Tibial nerve (tissue), 4 donors: ENCODE data around the gene FBXO42. TPM values are rescaled to one million over a fixed set of nuclear protein-coding genes. Genes with fewer than 3 reads are reported as not detected.

Experiments
- DNase-seq, 2 donors: peaks; one replicate each; pipeline ENCODE4 v3.0.0-alpha.2; 2019; ENCODE audit warnings: low spot score in 2 of 2
- H3K27ac ChIP-seq, 4 donors: fragments of 200-600 bp; sonication (generic) in 3 of 4; one replicate each; pipeline ENCODE4 v1.5.1; 2017 to 2019; ENCODE audit warnings: mild to moderate bottlenecking in 1 of 4
- H3K27me3 ChIP-seq, 2 donors: fragments of 200-600 bp; sonication (generic) in 1 of 2; one replicate each; pipeline versions ENCODE4 v1.5.1 to v1.6.0; 2017 to 2019
- H3K36me3 ChIP-seq, 3 donors: fragments of 200-600 bp; sonication (generic); one replicate each; pipeline ENCODE4 v1.5.1; 2018 to 2019
- H3K4me1 ChIP-seq, 4 donors: fragments of 200-600 bp; sonication (generic) in 3 of 4; one replicate each; pipeline ENCODE4 v1.5.1; 2017 to 2019
- H3K4me3 ChIP-seq, 4 donors: fragments of 200-600 bp; sonication (generic) in 3 of 4; one replicate each; pipeline ENCODE4 v1.5.1; 2017 to 2019; ENCODE audit warnings: mild to moderate bottlenecking in 1 of 4, moderate library complexity in 1 of 4
- H3K9me3 ChIP-seq, 4 donors: fragments of 200-600 bp; sonication (generic) in 3 of 4; one replicate each; pipeline ENCODE4 v1.5.1; 2017 to 2019
- EP300 ChIP-seq, 2 donors: sonication (generic); formaldehyde crosslinking; IDR thresholded peaks; one replicate each; pipeline ENCODE4 v1.6.1; 2017; ENCODE audit warnings: antibody characterized with exemption in 2 of 2, mild to moderate bottlenecking in 1 of 2
- POLR2A ChIP-seq, 2 donors: fragments of 450-650 bp; IDR thresholded peaks; one replicate each; pipeline ENCODE4 v1.6.1; 2017; ENCODE audit warnings: antibody characterized with exemption in 2 of 2, mild to moderate bottlenecking in 2 of 2, moderate library complexity in 2 of 2
- WGBS, 2 donors: methylation state at CpG; one replicate each; pipeline ENCODE4 v1.1.5; 2018; 5-methylcytosine and 5-hydroxymethylcytosine counted together
- total RNA-seq, 4 donors: library from RNA; depleted of rRNA; stranded (reverse); fragments of >200 nt; gene quantifications; one replicate each; pipeline ENCODE4 v1.1.0, GENCODE V29; 2016
- TF ChIP-seq, protein P1 (sequence below), 5 experiments: fragments of 200-600 bp in 3 of 5; fragments of 450-650 bp in 2 of 5; sonication (generic) in 3 of 5; IDR thresholded peaks; one replicate each; pipeline ENCODE4 v1.5.1; 2016 to 2019; ENCODE audit warnings: antibody characterized with exemption in 5 of 5, mild to moderate bottlenecking in 3 of 5, moderate library complexity in 2 of 5

FBXO42 gene
- total RNA-seq, 4 donors from 2014 or later: 39.8 to 69.4 (median 54.4) TPM

DNA sequence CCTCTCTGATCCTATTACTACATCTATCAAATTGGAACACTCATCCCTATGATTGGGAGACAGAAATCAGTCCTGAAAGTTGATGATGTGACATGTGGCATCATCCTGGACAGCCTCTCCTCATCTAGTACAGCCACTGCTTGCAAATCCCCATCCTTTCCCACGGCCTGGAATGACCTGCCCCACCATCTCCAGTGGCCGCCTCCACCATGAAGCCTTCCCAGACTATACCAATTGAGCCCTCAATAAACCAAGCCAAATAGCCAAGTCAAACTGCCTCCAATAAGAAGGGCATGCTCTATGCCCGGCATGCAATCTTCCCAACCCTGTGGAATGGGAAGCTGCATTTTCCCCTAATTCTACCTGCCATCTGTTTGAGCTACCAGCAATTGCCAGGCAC is 139.3 kb downstream of the FBXO42 start:
- Histone ChIP-seq H3K27ac (no peak overlapping the region), H3K36me3 (no peaks in the 10 kb centered on the region), H3K9me3 (no peaks in the 10 kb centered on the region), H3K4me3 (no peak overlapping the region), H3K4me1 (peaks cover 0 to 37% (median 4%) of the 10 kb centered on the region in 4 donors), H3K27me3 (no peaks in the 10 kb centered on the region)
- DNase-seq: no peak
- 67 to 74% methylated on average over 3 of the region's 3 CpGs for WGBS, 2 donors
- TF ChIP-seq, protein P1, sequence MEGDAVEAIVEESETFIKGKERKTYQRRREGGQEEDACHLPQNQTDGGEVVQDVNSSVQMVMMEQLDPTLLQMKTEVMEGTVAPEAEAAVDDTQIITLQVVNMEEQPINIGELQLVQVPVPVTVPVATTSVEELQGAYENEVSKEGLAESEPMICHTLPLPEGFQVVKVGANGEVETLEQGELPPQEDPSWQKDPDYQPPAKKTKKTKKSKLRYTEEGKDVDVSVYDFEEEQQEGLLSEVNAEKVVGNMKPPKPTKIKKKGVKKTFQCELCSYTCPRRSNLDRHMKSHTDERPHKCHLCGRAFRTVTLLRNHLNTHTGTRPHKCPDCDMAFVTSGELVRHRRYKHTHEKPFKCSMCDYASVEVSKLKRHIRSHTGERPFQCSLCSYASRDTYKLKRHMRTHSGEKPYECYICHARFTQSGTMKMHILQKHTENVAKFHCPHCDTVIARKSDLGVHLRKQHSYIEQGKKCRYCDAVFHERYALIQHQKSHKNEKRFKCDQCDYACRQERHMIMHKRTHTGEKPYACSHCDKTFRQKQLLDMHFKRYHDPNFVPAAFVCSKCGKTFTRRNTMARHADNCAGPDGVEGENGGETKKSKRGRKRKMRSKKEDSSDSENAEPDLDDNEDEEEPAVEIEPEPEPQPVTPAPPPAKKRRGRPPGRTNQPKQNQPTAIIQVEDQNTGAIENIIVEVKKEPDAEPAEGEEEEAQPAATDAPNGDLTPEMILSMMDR (IDR thresholded peaks at IDR 0.05): no peak
- TF ChIP-seq POLR2A (IDR thresholded peaks at IDR 0.05): no peak
- TF ChIP-seq EP300 (IDR thresholded peaks at IDR 0.05): no peak

DNA sequence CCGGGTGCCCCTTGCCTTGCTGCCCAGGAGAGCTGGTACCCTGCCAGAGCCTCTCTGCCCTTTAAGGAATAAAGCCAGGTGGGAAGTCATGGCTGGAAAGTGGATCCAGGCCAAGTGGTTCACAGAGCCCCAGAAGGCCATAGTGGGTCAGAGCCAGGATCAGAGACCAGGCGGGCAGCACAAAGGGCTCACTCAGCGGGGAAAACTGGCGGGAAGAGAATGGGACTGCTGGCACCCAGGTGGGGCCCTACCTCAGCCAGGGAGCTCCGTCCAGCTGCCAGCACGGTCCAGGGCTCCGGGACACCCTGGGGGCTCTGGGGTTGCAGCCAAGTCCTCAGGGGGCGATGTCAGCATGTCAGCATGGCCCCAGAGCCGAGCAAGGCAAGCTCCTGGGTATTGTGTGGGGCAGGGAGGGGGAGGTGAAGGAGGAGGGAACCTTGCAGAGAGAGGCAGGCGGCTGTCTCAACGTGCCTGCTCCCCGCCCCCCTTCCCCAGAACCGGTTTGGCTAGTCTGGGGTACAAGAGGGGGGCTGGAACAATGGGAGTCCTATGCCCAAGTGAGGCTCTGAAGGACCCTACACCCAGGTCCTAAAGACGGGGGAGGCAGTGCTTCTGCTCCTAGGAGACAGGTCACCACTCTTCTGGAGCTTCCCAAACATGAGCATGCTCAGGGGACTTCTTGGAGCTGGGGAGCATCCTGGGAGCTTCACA is 139.9 kb downstream of the FBXO42 start, which contains the start of gene ARHGEF19:
TSS of gene ARHGEF19 (minus strand) at position 402 of the 711 bp plus-strand sequence. CDS start 3,598 bp downstream, outside the sequence.
- Histone ChIP-seq H3K27me3 (no peaks in the 10 kb centered on the region), H3K9me3 (no peaks in the 10 kb centered on the region), H3K4me1 (peaks cover 0 to 36% (median 4%) of the 10 kb centered on the region in 4 donors), H3K36me3 (no peaks in the 10 kb centered on the region), H3K27ac (no peak within 1 kb of the TSS), H3K4me3 (no peak within 1 kb of the TSS)
- TF ChIP-seq, protein P1 (IDR thresholded peaks at IDR 0.05): no peak
- TF ChIP-seq POLR2A (IDR thresholded peaks at IDR 0.05) (no peak), EP300 (IDR thresholded peaks at IDR 0.05) (no peak)
- 40 to 43% methylated on average over 10 to 13 of the region's 14 CpGs for WGBS, 2 donors
- no peak for DNase-seq

DNA sequence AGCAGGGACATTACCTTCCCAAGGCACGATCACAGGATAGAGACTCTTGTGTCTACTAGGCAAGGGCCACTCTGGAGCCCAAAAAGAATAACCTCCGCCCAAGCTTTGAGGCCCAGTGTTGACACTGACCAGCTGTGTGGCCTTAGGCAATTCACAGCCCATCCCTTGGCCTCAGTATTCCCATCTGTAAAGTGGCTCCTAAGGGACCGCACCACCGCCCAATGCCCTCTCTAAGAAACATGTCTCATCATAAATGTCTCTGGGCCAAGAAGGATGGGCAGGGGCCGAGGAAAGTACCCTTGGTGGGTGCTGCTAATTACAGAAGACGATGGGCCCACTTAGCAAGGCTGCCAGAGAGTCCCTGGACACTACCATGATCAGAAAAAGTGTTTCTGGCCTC is 140.5 kb downstream of the FBXO42 start:
- WGBS, 2 donors: 67 to 92% methylated on average over 6 of the region's 6 CpGs
- peaks cover 0 to 37% (median 4%) of the 10 kb centered on the region in 4 donors for H3K4me1 ChIP-seq
- no peak overlapping the region for H3K4me3 ChIP-seq
- H3K27ac ChIP-seq: no peak overlapping the region
- TF ChIP-seq POLR2A (IDR thresholded peaks at IDR 0.05) (no peak), EP300 (IDR thresholded peaks at IDR 0.05) (no peak)
- TF ChIP-seq, protein P1 (IDR thresholded peaks at IDR 0.05): no peak
- no peaks in the 10 kb centered on the region for H3K27me3 ChIP-seq
- DNase-seq: no peak
- no peaks in the 10 kb centered on the region for H3K36me3 ChIP-seq
- H3K9me3 ChIP-seq: no peaks in the 10 kb centered on the region

DNA sequence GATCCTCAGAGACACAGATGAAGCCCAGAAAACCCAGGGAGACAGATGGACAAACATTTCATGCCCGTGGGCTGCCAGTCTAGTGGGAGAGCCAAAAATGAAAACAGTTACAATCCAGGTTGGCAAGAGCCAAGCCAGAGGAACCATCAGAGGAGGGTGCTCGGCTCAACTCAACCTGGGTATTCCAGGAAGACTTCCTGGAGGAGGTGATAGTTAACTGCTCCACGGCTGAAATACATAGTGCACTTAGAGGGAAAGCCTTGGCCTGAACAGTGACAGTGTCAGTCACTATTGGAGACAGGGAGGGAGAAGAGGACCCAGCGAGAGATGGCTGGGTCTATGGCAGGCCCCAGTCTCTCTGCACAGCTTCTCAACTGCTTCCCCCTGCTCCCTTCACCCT is 141.7 kb downstream of the FBXO42 start:
- Histone ChIP-seq H3K27ac (peak overlapping the region in 3 of 4 donors; percentile 13 to 77 (median 72)), H3K4me3 (no peak overlapping the region), H3K9me3 (no peaks in the 10 kb centered on the region), H3K36me3 (no peaks in the 10 kb centered on the region), H3K4me1 (peaks cover 0 to 34% (median 3%) of the 10 kb centered on the region in 4 donors), H3K27me3 (no peaks in the 10 kb centered on the region)
- no peak for DNase-seq
- 69 to 73% methylated on average over 4 of the region's 4 CpGs for WGBS, 2 donors
- TF ChIP-seq, protein P1 (IDR thresholded peaks at IDR 0.05): no peak
- no peak for TF ChIP-seq EP300 (IDR thresholded peaks at IDR 0.05)
- TF ChIP-seq POLR2A (IDR thresholded peaks at IDR 0.05): no peak

DNA sequence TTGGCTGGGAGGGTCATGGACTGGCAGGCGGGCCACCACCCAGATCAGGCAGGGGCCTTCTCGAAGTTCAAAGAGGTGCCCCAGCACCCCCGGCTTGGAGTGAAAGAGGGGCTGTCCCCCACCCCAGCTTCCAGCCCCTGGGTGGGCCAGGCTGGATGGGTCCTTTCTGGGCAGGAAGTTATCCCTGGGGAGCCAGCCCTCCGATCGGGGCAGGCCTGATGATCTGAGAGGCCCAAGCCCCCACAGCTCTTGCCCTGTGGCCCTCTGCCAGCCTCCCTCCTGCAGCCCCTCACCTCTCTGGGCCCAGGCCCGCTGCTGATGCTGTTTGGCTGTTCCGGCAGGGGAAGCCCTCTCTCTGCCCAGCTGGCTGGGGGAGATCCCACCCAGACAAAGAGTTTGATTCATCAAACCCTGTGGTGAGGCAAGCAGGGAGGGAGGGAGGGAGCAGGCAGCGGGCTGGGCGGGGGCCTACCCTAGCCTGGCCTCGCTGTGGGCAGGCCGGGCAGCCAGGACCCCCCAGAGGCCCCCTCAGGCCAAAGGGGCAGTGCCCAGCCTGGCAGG is 142.4 kb downstream of the FBXO42 start:
- no peaks in the 10 kb centered on the region for H3K27me3 ChIP-seq
- 35 to 43% methylated on average over 6 to 9 of the region's 11 CpGs for whole genome bisulfite sequencing, 2 donors
- peak overlapping the region in 3 of 4 donors; percentile 13 to 77 (median 72) for H3K27ac ChIP-seq
- H3K9me3 ChIP-seq: no peaks in the 10 kb centered on the region
- TF ChIP-seq, protein P1 (IDR thresholded peaks at IDR 0.05): no peak
- TF ChIP-seq EP300 (IDR thresholded peaks at IDR 0.05): no peak
- TF ChIP-seq POLR2A (IDR thresholded peaks at IDR 0.05): no peak
- peaks cover 0 to under 1% (median 0%) of the 10 kb centered on the region in 3 donors for H3K36me3 ChIP-seq
- no peak for DNase-seq
- H3K4me1 ChIP-seq: peaks cover 0 to 36% (median 5%) of the 10 kb centered on the region in 4 donors
- no peak overlapping the region for H3K4me3 ChIP-seq
